CD14-positive monocyte (primary cell): ENCODE results near the gene FOXP1. TPM values are rescaled to one million over a fixed set of nuclear protein-coding genes. Genes with fewer than 3 reads are reported as not detected.

Source experiments
- DNase-seq, 3 donors: peaks; one replicate each; pipeline ENCODE4 v3.0.0-alpha.2; 2011 to 2022
- H2AFZ ChIP-seq: 2 replicates; pipeline ENCODE4 v1.6.0; 2012; ENCODE audit warnings: mild to moderate bottlenecking, low read depth, low read length, inconsistent platforms; ENCODE audit not compliant: insufficient read depth, poor library complexity, severe bottlenecking
- H3K27ac ChIP-seq, 2 donors: 1 replicate in 1 of 2; 2 replicates in 1 of 2; pipeline ENCODE4 v1.5.1; 2012 to 2013; ENCODE audit warnings: low read length in 2 of 2, control low read depth in 1 of 2, inconsistent platforms in 1 of 2, low read depth in 1 of 2, mild to moderate bottlenecking in 1 of 2
- H3K27me3 ChIP-seq, 2 donors: one replicate each; pipeline versions ENCODE4 v1.6.0 to v1.6.1; 2011 to 2013; ENCODE audit warnings: low read length in 2 of 2; ENCODE audit not compliant: control insufficient read depth in 2 of 2, insufficient read depth in 2 of 2
- H3K36me3 ChIP-seq, 2 donors: replicated peaks in 1 of 2; 1 replicate in 1 of 2; 2 replicates in 1 of 2; pipeline versions ENCODE4 v1.5.1 to v1.6.1; 2012 to 2013; ENCODE audit warnings: low read length in 2 of 2, control low read depth in 1 of 2, inconsistent platforms in 1 of 2, mild to moderate bottlenecking in 1 of 2; ENCODE audit not compliant: insufficient read depth in 2 of 2, control insufficient read depth in 1 of 2
- H3K4me1 ChIP-seq, 2 donors: 1 replicate in 1 of 2; 2 replicates in 1 of 2; pipeline versions ENCODE4 v1.5.1 to v1.6.1; 2012 to 2013; ENCODE audit warnings: low read length in 2 of 2, control low read depth in 1 of 2, inconsistent platforms in 1 of 2, mild to moderate bottlenecking in 1 of 2, moderate library complexity in 1 of 2; ENCODE audit not compliant: insufficient read depth in 2 of 2, control insufficient read depth in 1 of 2
- H3K4me2 ChIP-seq: replicated peaks from 2 replicates; pipeline ENCODE3; 2012; ENCODE audit warnings: low read length, moderate library complexity, mild to moderate bottlenecking; ENCODE audit not compliant: poor library complexity, severe bottlenecking; ENCODE audit errors: extremely low read depth
- H3K4me3 ChIP-seq, 3 experiments: fragments of 200-600 bp in 1 of 3; sonication (generic) in 1 of 3; replicated peaks in 1 of 3; 1 replicate in 2 of 3; 2 replicates in 1 of 3; pipeline ENCODE4 v1.5.1; 2011 to 2013; ENCODE audit warnings: low read length in 3 of 3, mild to moderate bottlenecking in 3 of 3, control low read depth in 2 of 3, low read depth in 2 of 3, inconsistent platforms in 1 of 3, moderate library complexity in 1 of 3
- H3K79me2 ChIP-seq: 2 replicates; pipeline ENCODE4 v1.6.0; 2012; ENCODE audit warnings: mild to moderate bottlenecking, control low read depth, inconsistent platforms, low read length, moderate library complexity; ENCODE audit not compliant: insufficient read depth
- H3K9ac ChIP-seq: 2 replicates; pipeline ENCODE4 v1.6.0; 2017; ENCODE audit warnings: low read length, mild to moderate bottlenecking; ENCODE audit not compliant: insufficient read depth, poor library complexity, severe bottlenecking
- H3K9me3 ChIP-seq, 2 donors: replicated peaks in 1 of 2; 1 replicate in 1 of 2; 2 replicates in 1 of 2; pipeline versions ENCODE4 v1.5.1 to v1.6.1; 2012 to 2013; ENCODE audit warnings: low read length in 2 of 2, control low read depth in 1 of 2; ENCODE audit not compliant: control insufficient read depth in 1 of 2, insufficient read depth in 1 of 2
- H4K20me1 ChIP-seq: 2 replicates; pipeline ENCODE4 v1.6.0; 2012; ENCODE audit warnings: mild to moderate bottlenecking, low read length, control low read depth, moderate library complexity; ENCODE audit not compliant: insufficient read depth
- H3K27ac Mint-ChIP-seq, 7 donors: one replicate each; pipeline ENCODE4 v1.8.0; 2020; ENCODE audit warnings: mild to moderate bottlenecking in 7 of 7, mixed read lengths in 7 of 7, moderate library complexity in 6 of 7, inconsistent platforms in 2 of 7
- H3K27me3 Mint-ChIP-seq, 3 donors: one replicate each; pipeline ENCODE4 v1.8.0; 2021 to 2022; ENCODE audit warnings: low read depth in 3 of 3, mild to moderate bottlenecking in 3 of 3, mixed read lengths in 3 of 3, moderate library complexity in 3 of 3, inconsistent platforms in 1 of 3
- H3K36me3 Mint-ChIP-seq, 2 donors: one replicate each; pipeline ENCODE4 v1.8.0; 2020; ENCODE audit warnings: mixed read lengths in 2 of 2, inconsistent platforms in 1 of 2, mild to moderate bottlenecking in 1 of 2
- H3K4me1 Mint-ChIP-seq: one replicate; pipeline ENCODE4 v1.8.0; 2020; ENCODE audit warnings: mild to moderate bottlenecking, mixed read lengths
- H3K4me3 Mint-ChIP-seq, 2 donors: one replicate each; pipeline ENCODE4 v1.8.0; 2020; ENCODE audit warnings: mild to moderate bottlenecking in 2 of 2, mixed read lengths in 2 of 2, moderate library complexity in 1 of 2
- H3K9me3 Mint-ChIP-seq, 7 donors: one replicate each; pipeline ENCODE4 v1.8.0; 2020 to 2022; ENCODE audit warnings: mixed read lengths in 7 of 7, mild to moderate bottlenecking in 6 of 7, moderate library complexity in 6 of 7, inconsistent platforms in 2 of 7
- WGBS: methylation state at CpG from one replicate; pipeline ENCODE4 v1.1.5; 2013; ENCODE audit warnings: missing lambda C conversion rate; ENCODE audit not compliant: insufficient coverage; 5-methylcytosine and 5-hydroxymethylcytosine counted together
- intact Hi-C, 2 donors: fragments of 100-400 bp; cut with micrococcal nuclease; formaldehyde crosslinking; loops; one replicate each; pipeline versions ENCODE4 v1.15.0 to v1.15.1; 2023
- polyA plus RNA-seq, 3 donors: library from polyadenylated mRNA; depleted of rRNA in 1 of 3; unstranded in 2 of 3; stranded (reverse) in 1 of 3; fragments of 300-500 nt in 2 of 3; fragments of >200 nt in 1 of 3; fragmentation: Illumina TruSeq in 2 of 3; gene quantifications; 1 replicate in 2 of 3; 2 replicates in 1 of 3; pipeline ENCODE4 v1.2.3, GENCODE V29; 2012 to 2021
- TF ChIP-seq, protein P1 (sequence below): fragments of 200-600 bp; IDR thresholded peaks from one replicate; pipeline ENCODE4 v1.8.0; 2022; ENCODE audit warnings: antibody characterized with exemption, mild to moderate bottlenecking

FOXP1 gene
- polyA plus RNA-seq, 3 donors, result 25.7 to 42.6 (median 27.8) TPM

DNA sequence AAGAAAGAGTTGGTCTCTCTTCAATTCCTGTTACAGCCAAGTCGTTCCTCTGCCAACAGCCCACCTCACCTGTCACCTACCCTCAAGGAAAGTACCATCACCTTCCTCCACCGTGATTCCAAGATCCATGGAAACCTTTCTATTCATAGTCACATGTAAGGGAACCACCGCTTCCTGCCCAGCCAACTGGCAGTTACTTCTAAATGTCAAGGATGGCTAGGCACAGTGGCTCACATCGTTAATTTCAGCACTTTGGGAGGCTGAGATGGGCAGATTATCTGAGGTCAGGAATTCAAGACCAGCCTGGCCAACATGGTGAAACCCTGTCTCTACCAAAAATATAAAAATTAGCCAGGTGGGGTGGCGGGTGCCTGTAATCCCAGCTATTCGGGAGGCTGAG lies 82.8 kb downstream of the FOXP1 start:
- peaks cover 95% of the 10 kb centered on the region for H3K79me2 ChIP-seq
- H4K20me1 ChIP-seq, result peaks cover 38% of the 10 kb centered on the region
- peak overlapping the region in 4 of 7 donors; percentile 39 to 89 (median 76) for H3K27ac Mint-ChIP-seq
- H3K9ac ChIP-seq, result no peak overlapping the region
- TF ChIP-seq, protein P1, sequence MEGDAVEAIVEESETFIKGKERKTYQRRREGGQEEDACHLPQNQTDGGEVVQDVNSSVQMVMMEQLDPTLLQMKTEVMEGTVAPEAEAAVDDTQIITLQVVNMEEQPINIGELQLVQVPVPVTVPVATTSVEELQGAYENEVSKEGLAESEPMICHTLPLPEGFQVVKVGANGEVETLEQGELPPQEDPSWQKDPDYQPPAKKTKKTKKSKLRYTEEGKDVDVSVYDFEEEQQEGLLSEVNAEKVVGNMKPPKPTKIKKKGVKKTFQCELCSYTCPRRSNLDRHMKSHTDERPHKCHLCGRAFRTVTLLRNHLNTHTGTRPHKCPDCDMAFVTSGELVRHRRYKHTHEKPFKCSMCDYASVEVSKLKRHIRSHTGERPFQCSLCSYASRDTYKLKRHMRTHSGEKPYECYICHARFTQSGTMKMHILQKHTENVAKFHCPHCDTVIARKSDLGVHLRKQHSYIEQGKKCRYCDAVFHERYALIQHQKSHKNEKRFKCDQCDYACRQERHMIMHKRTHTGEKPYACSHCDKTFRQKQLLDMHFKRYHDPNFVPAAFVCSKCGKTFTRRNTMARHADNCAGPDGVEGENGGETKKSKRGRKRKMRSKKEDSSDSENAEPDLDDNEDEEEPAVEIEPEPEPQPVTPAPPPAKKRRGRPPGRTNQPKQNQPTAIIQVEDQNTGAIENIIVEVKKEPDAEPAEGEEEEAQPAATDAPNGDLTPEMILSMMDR, result no peak
- H3K4me3 ChIP-seq, result no peak overlapping the region
- H3K9me3 Mint-ChIP-seq, result peaks cover 0 to 2% (median 0%) of the 10 kb centered on the region in 7 donors
- 73% methylated on average over 2 of the region's 6 CpGs for WGBS
- H3K27me3 ChIP-seq, result no peaks in the 10 kb centered on the region
- H2AFZ ChIP-seq, result no peak overlapping the region
- H3K36me3 ChIP-seq, result peaks cover 0 to 6% of the 10 kb centered on the region in 2 donors
- no peak for DNase-seq
- H3K27ac ChIP-seq, result peak overlapping the region in 1 of 2 donors; percentile 45
- H3K4me1 Mint-ChIP-seq, result peaks cover 56% of the 10 kb centered on the region
- no peaks in the 10 kb centered on the region for H3K9me3 ChIP-seq
- intact Hi-C loops, result loop anchor here in 1 of 2 donors (5.0 kb wide), 2 partner anchors 82 to 108 kb away; partner anchors contain the start of gene FOXP1
- H3K36me3 Mint-ChIP-seq, result peaks cover 18 to 25% of the 10 kb centered on the region in 2 donors
- no peak overlapping the region for H3K4me3 Mint-ChIP-seq
- no peak overlapping the region for H3K4me2 ChIP-seq
- H3K4me1 ChIP-seq, result peaks cover 29 to 45% of the 10 kb centered on the region in 2 donors
- H3K27me3 Mint-ChIP-seq, result no peaks in the 10 kb centered on the region

DNA sequence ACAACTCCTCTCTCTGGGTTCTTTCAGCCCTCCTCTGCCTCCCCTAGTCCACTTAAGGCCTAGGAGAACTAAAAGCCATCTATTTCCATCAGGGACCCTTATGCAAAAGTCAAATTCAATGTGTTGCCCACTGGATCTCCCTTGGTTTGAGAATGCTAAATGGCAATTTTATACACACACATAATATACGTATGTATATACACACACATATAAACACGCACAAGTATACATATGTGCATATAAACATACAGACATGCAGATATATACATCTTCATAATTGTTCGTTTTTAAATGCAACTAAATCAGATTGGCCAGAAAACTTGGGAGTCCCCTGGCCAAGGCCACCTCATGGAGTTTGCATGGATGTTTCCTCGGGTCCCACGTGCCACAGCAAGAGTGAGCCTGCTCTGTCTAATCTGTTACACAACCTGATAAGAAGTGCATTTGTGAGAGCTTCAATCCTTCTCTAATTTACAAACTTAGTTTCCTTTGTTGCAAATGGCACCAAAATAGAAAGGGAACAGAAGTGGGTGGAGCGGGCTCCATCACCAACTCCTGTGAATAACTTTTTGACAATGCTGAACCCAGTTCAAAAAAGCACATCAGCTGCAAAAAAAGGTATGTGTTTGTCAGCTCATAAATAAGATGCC lies 84.2 kb downstream of the FOXP1 start:
- Histone ChIP-seq H2AFZ (no peak overlapping the region), H3K9me3 (no peaks in the 10 kb centered on the region), H3K36me3 (peaks cover 0 to 6% of the 10 kb centered on the region in 2 donors), H3K27me3 (no peaks in the 10 kb centered on the region), H4K20me1 (peaks cover 28% of the 10 kb centered on the region), H3K79me2 (peaks cover 97% of the 10 kb centered on the region), H3K27ac (peak overlapping the region in 1 of 2 donors; percentile 1), H3K4me1 (peaks cover 37 to 49% of the 10 kb centered on the region in 2 donors), H3K4me3 (no peak overlapping the region), H3K9ac (no peak overlapping the region), H3K4me2 (no peak overlapping the region)
- H3K9me3 Mint-ChIP-seq, result peaks cover 0 to 2% (median 0%) of the 10 kb centered on the region in 7 donors
- intact Hi-C loops, result loop anchor here (5.0 to 10.0 kb wide), 2 partner anchors 45 to 48 kb away; no protein-coding TSS in a partner anchor
- H3K4me3 Mint-ChIP-seq, result no peak overlapping the region
- peaks cover 59% of the 10 kb centered on the region for H3K4me1 Mint-ChIP-seq
- no peak for DNase-seq
- 100% methylated on average over 2 of the region's 6 CpGs for WGBS
- H3K27ac Mint-ChIP-seq, result peak overlapping the region in 4 of 7 donors; percentile 23 to 77 (median 66)
- TF ChIP-seq, protein P1, result no peak
- H3K36me3 Mint-ChIP-seq, result peaks cover 14 to 28% of the 10 kb centered on the region in 2 donors
- H3K27me3 Mint-ChIP-seq, result no peaks in the 10 kb centered on the region
